ENCODE measurements around the gene PLA2G2F.

DNA sequence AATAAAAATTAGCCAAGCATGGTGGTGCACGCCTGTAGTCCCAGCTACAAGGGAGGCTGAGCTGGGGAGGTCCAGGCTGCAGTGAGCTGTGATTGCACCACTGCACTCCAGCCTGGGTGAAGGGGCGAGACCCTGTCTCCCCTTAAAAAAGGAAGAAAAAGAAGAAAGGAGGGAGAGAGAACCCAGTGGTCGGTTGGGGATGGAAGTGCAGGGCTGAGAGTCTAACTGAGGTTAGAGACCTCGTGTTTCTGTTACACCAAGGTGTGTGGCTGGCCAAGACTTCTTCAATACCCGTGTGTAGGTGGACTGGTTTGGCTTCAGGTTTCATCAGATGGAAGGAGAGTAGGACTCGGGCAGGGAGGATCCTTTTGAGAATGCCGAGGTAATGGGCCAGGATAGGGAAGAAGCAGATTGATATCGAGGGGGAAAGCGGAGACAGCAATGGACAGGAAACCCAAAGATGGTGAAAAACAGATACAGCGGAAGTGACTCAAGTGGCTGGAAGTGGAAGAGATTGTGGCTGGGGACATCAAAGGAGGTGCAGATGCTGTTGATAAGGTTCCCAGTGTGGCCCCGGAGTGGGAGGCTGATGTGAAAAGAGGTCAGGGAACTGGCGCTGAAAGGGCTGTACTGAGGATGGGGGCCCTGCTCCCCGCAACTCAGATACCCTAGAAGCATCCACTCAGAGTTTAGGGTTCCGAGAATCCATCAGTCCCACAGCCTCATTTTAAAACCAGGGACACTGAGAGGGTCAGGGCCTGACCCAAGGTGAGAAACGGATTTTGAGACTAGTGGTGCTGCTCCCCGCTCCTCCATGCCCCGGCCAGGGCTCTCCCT, 46.1 kb downstream of the PLA2G2F start:
- TF ChIP-seq, protein P1, sequence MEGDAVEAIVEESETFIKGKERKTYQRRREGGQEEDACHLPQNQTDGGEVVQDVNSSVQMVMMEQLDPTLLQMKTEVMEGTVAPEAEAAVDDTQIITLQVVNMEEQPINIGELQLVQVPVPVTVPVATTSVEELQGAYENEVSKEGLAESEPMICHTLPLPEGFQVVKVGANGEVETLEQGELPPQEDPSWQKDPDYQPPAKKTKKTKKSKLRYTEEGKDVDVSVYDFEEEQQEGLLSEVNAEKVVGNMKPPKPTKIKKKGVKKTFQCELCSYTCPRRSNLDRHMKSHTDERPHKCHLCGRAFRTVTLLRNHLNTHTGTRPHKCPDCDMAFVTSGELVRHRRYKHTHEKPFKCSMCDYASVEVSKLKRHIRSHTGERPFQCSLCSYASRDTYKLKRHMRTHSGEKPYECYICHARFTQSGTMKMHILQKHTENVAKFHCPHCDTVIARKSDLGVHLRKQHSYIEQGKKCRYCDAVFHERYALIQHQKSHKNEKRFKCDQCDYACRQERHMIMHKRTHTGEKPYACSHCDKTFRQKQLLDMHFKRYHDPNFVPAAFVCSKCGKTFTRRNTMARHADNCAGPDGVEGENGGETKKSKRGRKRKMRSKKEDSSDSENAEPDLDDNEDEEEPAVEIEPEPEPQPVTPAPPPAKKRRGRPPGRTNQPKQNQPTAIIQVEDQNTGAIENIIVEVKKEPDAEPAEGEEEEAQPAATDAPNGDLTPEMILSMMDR (IDR thresholded peaks at IDR 0.05; ENCODE audit: poor library complexity): no peak
- no peak for TF ChIP-seq EZH2 (IDR thresholded peaks at IDR 0.05; ENCODE audit: borderline replicate concordance)

Data from hepatocyte (in vitro differentiated cells).